Effector memory CD4-positive, alpha-beta T cell (primary cell): ENCODE measurements around the gene DEUP1.

Experiments
- DNase-seq, 3 donors: peaks; one replicate each; pipeline ENCODE4 v3.0.0-alpha.2; 2020
- H3K27ac ChIP-seq: 2 replicates; pipeline ENCODE4 v1.7.0; 2013; ENCODE audit warnings: mild to moderate bottlenecking, low read length, moderate library complexity; ENCODE audit not compliant: insufficient read depth, poor library complexity, severe bottlenecking
- H3K27me3 ChIP-seq: replicated peaks from 2 replicates; pipeline ENCODE4 v1.7.0; 2013; ENCODE audit warnings: mild to moderate bottlenecking, low read length; ENCODE audit not compliant: insufficient read depth, control insufficient read depth, poor library complexity, severe bottlenecking
- H3K36me3 ChIP-seq: 2 replicates; pipeline ENCODE4 v1.7.0; 2013; ENCODE audit warnings: mild to moderate bottlenecking, low read length, moderate library complexity; ENCODE audit not compliant: control insufficient read depth, insufficient read depth
- H3K4me1 ChIP-seq: 2 replicates; pipeline ENCODE4 v1.7.0; 2013; ENCODE audit warnings: low read length, mild to moderate bottlenecking; ENCODE audit not compliant: control insufficient read depth, insufficient read depth, poor library complexity, severe bottlenecking
- H3K4me3 ChIP-seq: 2 replicates; pipeline ENCODE4 v1.7.0; 2013; ENCODE audit warnings: low read length, low read depth, mild to moderate bottlenecking; ENCODE audit not compliant: insufficient read depth, poor library complexity, severe bottlenecking
- H3K9me3 ChIP-seq: 2 replicates; pipeline ENCODE4 v1.7.0; 2013; ENCODE audit warnings: mild to moderate bottlenecking, low read length, moderate library complexity; ENCODE audit not compliant: control insufficient read depth

Gene DEUP1

DNA sequence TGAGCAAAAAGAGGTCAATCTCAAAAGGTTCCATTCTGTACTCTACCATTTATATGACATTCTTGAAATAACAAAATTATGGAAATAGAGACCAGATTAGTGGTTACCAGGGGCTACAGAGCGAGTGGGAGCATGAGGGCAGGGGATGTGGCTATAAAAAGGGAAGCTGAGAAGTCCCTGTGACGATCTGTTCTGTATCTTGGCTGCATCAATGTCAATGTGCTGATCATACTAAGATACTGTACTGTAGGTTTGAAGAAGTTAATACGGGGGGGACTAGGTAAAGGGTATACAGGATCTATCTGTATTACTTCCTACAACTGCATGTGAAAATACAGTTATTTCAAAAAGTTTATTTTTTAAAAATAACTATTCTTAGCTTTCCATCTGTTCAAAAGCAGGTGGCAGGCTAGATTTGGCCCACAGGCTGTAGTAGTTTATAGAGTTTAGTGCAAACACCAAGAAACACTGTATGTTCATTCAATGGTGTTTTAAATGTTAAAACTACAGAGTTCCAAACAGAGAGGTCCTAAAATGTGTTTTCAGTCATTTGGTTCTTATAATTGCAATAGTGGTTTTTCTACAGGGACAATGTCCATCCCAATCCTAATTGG, 134.5 kb downstream of the DEUP1 start:
- Histone ChIP-seq H3K4me3 (no peak overlapping the region), H3K9me3 (no peaks in the 10 kb centered on the region), H3K36me3 (no peaks in the 10 kb centered on the region), H3K27me3 (no peaks in the 10 kb centered on the region), H3K27ac (no peak overlapping the region), H3K4me1 (no peaks in the 10 kb centered on the region)
- DNase-seq, result no peak

DNA sequence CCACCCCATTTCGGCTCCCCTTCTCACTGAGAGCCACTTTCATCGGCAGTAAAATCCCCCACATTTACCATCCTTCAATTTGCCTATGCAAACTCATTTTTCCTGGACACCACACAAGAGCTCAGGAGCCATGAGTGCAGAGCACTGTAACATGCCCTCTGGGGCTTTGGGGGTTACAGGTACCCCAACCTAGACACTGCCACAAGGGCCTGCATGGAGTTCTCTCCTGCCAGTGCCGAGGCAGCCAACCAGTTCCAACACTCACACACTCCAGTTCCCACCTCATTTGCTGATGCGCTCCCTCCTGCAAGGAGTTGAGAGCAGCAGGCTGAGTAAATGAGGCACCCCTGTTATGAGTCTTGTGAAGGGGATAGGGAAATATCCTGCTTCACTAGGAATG, 136.5 kb downstream of the DEUP1 start:
- DNase-seq, result no peak
- Histone ChIP-seq H3K36me3 (no peaks in the 10 kb centered on the region), H3K4me1 (no peaks in the 10 kb centered on the region), H3K9me3 (no peaks in the 10 kb centered on the region), H3K27me3 (no peaks in the 10 kb centered on the region), H3K27ac (no peak overlapping the region), H3K4me3 (no peak overlapping the region)

GRCh38 chr11:93468290-93468689, 137.7 kb downstream of the DEUP1 start:
- Histone ChIP-seq H3K27me3 (no peaks in the 10 kb centered on the region), H3K9me3 (no peaks in the 10 kb centered on the region), H3K27ac (no peak overlapping the region), H3K36me3 (no peaks in the 10 kb centered on the region), H3K4me3 (no peak overlapping the region), H3K4me1 (no peaks in the 10 kb centered on the region)
- no peak for DNase-seq

- Histone ChIP-seq H3K4me1 (no peaks in the 10 kb centered on the region), H3K27ac (no peak overlapping the region), H3K36me3 (no peaks in the 10 kb centered on the region), H3K9me3 (no peaks in the 10 kb centered on the region), H3K4me3 (no peak overlapping the region), H3K27me3 (no peaks in the 10 kb centered on the region)
- DNase-seq, result no peak
Observed at GRCh38 chr11:93474123-93474522, 143.6 kb downstream of the DEUP1 start.

DNA sequence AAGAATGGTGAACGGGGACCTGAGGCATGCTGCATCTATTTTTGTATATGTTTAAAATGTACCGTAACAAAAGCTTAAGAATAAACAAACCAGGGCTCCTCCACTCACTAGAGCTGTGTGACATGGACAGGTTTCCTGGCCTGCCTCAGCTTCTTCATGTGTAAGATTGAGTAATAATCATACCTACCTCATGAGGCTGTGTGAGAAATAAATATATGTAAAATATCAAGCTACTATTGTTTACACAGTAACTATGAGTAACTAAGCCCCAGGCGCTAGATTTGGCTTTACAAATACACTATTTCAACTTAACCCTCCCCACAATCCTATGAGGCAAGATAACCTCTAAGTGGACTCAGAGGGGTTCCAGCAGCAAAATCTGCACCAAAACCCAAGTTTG, 146.3 kb downstream of the DEUP1 start:
- H3K4me1 ChIP-seq, result no peaks in the 10 kb centered on the region
- no peak overlapping the region for H3K27ac ChIP-seq
- no peak overlapping the region for H3K4me3 ChIP-seq
- H3K27me3 ChIP-seq, result no peaks in the 10 kb centered on the region
- no peak for DNase-seq
- H3K9me3 ChIP-seq, result no peaks in the 10 kb centered on the region
- no peaks in the 10 kb centered on the region for H3K36me3 ChIP-seq

DNA sequence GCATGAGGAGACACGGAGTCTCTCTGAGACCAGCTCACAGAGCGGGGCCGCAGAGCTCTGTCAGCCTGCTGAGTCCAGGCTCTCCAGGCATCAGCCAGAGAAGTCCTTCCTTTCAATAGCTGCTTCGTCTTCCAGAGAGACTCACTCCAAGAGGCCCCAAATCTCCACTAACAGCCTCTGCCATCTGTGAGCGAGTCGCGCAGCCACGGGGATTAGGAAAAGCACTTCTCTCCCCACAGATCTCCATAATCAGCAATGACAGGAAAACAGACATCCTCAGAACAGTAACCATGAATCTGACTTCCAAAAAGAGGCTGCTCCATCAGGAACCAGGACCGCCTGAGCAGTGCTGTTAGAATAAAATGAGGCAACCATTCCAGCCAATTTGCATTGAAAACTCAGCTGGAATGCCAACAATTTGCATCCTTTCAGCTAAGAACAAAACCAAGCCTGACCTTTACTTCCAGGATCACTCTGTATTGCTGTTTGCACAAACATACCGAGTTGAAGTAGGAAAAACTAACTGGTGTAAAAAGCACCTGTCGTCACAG, 147.2 kb downstream of the DEUP1 start:
- no peak for DNase-seq
- Histone ChIP-seq H3K9me3 (no peaks in the 10 kb centered on the region), H3K4me1 (no peaks in the 10 kb centered on the region), H3K4me3 (no peak overlapping the region), H3K27ac (no peak overlapping the region), H3K36me3 (no peaks in the 10 kb centered on the region), H3K27me3 (no peaks in the 10 kb centered on the region)

GRCh38 chr11:93478841-93479240, 148.3 kb downstream of the DEUP1 start:
- no peak overlapping the region for H3K27ac ChIP-seq
- H3K9me3 ChIP-seq, result no peaks in the 10 kb centered on the region
- H3K4me3 ChIP-seq, result no peak overlapping the region
- H3K36me3 ChIP-seq, result no peaks in the 10 kb centered on the region
- no peaks in the 10 kb centered on the region for H3K27me3 ChIP-seq
- no peak for DNase-seq
- H3K4me1 ChIP-seq, result no peaks in the 10 kb centered on the region

DNA sequence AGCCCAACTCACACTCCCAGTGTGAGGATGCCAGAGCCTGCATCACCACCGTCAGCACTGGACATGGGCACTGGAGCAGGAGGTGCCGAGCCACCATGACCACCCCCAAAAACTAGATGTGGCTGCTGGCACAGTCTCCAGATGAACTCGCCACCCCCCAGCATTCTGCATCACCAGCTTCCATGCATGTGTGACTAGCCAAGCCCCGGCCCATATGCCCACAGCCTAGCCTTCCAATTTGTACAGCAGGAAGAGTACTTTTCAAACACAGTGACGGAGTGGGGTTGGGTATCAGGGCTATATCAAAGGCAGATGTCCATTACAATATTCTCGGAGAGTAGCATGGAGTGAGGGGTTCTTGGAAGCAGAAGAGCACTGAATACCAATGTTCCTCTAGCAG, 149.7 kb downstream of the DEUP1 start:
- no peaks in the 10 kb centered on the region for H3K4me1 ChIP-seq
- no peak for DNase-seq

DNA sequence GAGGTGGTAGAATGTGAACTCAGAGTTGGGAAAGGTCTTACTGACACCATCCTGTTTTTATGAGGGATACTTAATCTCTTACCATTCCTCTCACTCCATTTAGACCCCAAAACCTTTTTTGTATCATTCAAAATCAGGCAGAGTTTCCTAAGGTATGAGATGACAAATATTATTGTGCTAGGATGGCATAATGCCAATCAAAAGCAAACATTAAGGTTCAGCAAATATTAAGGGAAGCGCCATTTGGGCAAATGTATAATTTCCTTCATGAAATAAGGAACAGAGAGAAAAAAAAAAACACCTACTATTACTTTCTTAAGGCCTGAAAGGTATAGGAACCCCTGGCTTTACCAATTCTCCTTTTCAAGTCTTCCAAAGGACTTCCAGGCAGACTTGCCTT, 150.2 kb downstream of the DEUP1 start:
- Histone ChIP-seq H3K36me3 (no peaks in the 10 kb centered on the region), H3K9me3 (no peaks in the 10 kb centered on the region), H3K27me3 (no peaks in the 10 kb centered on the region), H3K4me1 (no peaks in the 10 kb centered on the region), H3K27ac (no peak overlapping the region), H3K4me3 (no peak overlapping the region)
- no peak for DNase-seq

More for the DNA sequence above, 149.7 kb downstream of the DEUP1 start:
- Histone ChIP-seq H3K4me3 (no peak overlapping the region), H3K9me3 (no peaks in the 10 kb centered on the region), H3K27me3 (no peaks in the 10 kb centered on the region), H3K36me3 (no peaks in the 10 kb centered on the region), H3K27ac (no peak overlapping the region)

DNA sequence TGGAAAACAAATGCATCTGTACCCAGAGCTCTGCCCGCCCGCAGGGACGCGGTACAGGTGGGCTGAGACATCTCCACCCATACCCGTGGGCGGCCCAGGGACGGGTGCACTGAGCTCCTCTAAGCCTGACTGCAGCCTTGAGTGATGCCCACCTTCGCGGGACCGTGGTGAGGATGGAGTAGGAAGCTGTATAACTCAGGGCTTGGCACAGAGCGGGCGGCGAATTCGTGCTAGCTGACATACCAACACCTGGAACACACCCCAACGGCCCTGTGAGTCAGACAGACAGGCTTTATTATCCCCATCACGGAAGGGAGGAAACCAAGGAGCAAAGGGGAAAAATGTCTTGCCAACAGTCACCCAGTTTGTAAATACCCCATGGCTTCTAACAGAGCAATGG, 150.7 kb downstream of the DEUP1 start:
- no peak overlapping the region for H3K27ac ChIP-seq
- no peaks in the 10 kb centered on the region for H3K4me1 ChIP-seq
- H3K4me3 ChIP-seq, result no peak overlapping the region
- H3K9me3 ChIP-seq, result no peaks in the 10 kb centered on the region
- H3K27me3 ChIP-seq, result no peaks in the 10 kb centered on the region
- H3K36me3 ChIP-seq, result no peaks in the 10 kb centered on the region
- DNase-seq, result no peak
